HEK293 (cell line): ENCODE measurements around the gene RAB21.

Experiments used
- GLI4 ChIP-seq: fragments of 450-650 bp; formaldehyde crosslinking; IDR thresholded peaks from 2 replicates; pipeline ENCODE4 v1.5.1; 2016; ENCODE audit warnings: missing biosample characterization, missing genetic modification characterization
- KLF1 ChIP-seq: fragments of 450-650 bp; formaldehyde crosslinking; IDR thresholded peaks from 2 replicates; pipeline ENCODE4 v1.5.1; 2016; ENCODE audit warnings: missing biosample characterization, missing genetic modification characterization
- MEIS1 ChIP-seq: sonication (generic); formaldehyde crosslinking; IDR thresholded peaks from 2 replicates; pipeline ENCODE4 v1.8.1; 2022; ENCODE audit warnings: missing genetic modification reagents, mild to moderate bottlenecking, borderline replicate concordance
- MZF1 ChIP-seq: fragments of 450-650 bp; formaldehyde crosslinking; IDR thresholded peaks from 2 replicates; pipeline ENCODE4 v1.5.1; 2017; ENCODE audit warnings: missing biosample characterization, missing genetic modification characterization, borderline replicate concordance
- ZNF16 ChIP-seq: fragments of 450-650 bp; formaldehyde crosslinking; IDR thresholded peaks from 2 replicates; pipeline ENCODE4 v1.5.1; 2016; ENCODE audit warnings: low read depth, missing biosample characterization, missing genetic modification characterization
- ZNF174 ChIP-seq: fragments of 450-650 bp; formaldehyde crosslinking; IDR thresholded peaks from 2 replicates; pipeline ENCODE4 v1.5.0; 2017; ENCODE audit warnings: missing biosample characterization, mild to moderate bottlenecking, missing genetic modification characterization
- ZNF19 ChIP-seq: fragments of 450-650 bp; formaldehyde crosslinking; IDR thresholded peaks from 2 replicates; pipeline ENCODE4; 2016; ENCODE audit warnings: missing biosample characterization, missing genetic modification characterization, low read depth
- ZNF292 ChIP-seq: fragments of 450-650 bp; formaldehyde crosslinking; IDR thresholded peaks from 2 replicates; pipeline ENCODE4 v1.5.1; 2016; ENCODE audit warnings: low read depth, missing biosample characterization, missing genetic modification characterization, borderline replicate concordance
- TF ChIP-seq, protein P1 (sequence below): fragments of 450-650 bp; formaldehyde crosslinking; IDR thresholded peaks from 2 replicates; pipeline ENCODE4 v1.5.1; 2016; ENCODE audit warnings: missing biosample characterization, missing genetic modification characterization
- TF ChIP-seq, protein P2 (sequence below): fragments of 450-650 bp; IDR thresholded peaks from 2 replicates; pipeline ENCODE4 v1.5.1; 2018; ENCODE audit warnings: missing biosample characterization, missing genetic modification characterization
- TF ChIP-seq, protein P3 (sequence below): fragments of 450-650 bp; formaldehyde crosslinking; IDR thresholded peaks from 2 replicates; pipeline ENCODE4 v1.5.1; 2016; ENCODE audit warnings: missing biosample characterization, missing genetic modification characterization
- TF ChIP-seq, protein P4 (sequence below): sonication (generic); formaldehyde crosslinking; IDR thresholded peaks from 2 replicates; pipeline ENCODE4 v1.8.1; 2022; ENCODE audit warnings: mild to moderate bottlenecking, moderate library complexity, missing genetic modification reagents
- TF ChIP-seq, protein P5 (sequence below): IDR thresholded peaks from 2 replicates; pipeline ENCODE4 v1.6.1; 2011; ENCODE audit warnings: mild to moderate bottlenecking, low read depth, low read length, borderline replicate concordance

DNA sequence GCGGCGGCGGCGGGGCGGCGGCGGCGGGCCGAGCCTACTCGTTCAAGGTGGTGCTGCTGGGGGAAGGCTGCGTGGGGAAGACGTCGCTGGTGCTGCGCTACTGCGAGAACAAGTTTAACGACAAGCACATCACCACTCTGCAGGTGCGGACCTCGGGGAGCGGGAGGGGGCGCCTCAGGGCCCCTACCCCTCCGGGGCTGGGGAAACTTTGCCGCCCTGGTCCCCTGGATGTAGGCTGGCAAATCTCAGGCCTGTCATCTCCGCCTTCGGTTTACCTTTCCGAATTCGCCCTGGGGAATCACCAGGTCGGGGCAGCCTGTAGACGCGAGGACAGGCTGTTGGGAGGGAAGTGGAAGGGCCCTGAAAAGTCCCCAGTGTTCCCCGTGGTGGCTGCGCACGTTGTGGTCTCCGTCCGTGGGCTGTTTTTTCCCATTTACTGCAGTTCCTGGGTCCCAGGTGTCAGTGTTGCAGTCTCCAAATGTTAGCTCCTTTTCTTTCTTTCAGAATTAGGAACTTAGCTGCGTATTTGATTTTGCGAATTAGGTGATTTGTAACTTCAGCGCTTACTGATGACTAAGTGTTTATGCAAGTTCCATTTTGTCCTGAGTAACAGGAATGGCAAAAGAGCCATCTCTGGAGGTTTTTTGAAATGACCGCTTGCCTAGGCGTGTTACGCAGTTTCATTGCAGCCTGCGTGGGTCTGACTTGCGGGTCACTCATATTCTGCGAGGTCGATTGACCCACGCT lies 656 bp downstream of the RAB21 start:
- no peak for TF ChIP-seq ZNF19 (tag by site-specific recombination)
- TF ChIP-seq, protein P1, sequence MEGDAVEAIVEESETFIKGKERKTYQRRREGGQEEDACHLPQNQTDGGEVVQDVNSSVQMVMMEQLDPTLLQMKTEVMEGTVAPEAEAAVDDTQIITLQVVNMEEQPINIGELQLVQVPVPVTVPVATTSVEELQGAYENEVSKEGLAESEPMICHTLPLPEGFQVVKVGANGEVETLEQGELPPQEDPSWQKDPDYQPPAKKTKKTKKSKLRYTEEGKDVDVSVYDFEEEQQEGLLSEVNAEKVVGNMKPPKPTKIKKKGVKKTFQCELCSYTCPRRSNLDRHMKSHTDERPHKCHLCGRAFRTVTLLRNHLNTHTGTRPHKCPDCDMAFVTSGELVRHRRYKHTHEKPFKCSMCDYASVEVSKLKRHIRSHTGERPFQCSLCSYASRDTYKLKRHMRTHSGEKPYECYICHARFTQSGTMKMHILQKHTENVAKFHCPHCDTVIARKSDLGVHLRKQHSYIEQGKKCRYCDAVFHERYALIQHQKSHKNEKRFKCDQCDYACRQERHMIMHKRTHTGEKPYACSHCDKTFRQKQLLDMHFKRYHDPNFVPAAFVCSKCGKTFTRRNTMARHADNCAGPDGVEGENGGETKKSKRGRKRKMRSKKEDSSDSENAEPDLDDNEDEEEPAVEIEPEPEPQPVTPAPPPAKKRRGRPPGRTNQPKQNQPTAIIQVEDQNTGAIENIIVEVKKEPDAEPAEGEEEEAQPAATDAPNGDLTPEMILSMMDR (tag by site-specific recombination), result 0 out of 2 replicates have a peak, but pooled peaks have one; percentile 7
- no peak for TF ChIP-seq ZNF174 (tag by site-specific recombination)
- TF ChIP-seq, protein P2, sequence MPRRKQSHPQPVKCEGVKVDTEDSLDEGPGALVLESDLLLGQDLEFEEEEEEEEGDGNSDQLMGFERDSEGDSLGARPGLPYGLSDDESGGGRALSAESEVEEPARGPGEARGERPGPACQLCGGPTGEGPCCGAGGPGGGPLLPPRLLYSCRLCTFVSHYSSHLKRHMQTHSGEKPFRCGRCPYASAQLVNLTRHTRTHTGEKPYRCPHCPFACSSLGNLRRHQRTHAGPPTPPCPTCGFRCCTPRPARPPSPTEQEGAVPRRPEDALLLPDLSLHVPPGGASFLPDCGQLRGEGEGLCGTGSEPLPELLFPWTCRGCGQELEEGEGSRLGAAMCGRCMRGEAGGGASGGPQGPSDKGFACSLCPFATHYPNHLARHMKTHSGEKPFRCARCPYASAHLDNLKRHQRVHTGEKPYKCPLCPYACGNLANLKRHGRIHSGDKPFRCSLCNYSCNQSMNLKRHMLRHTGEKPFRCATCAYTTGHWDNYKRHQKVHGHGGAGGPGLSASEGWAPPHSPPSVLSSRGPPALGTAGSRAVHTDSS (tag by site-specific recombination), result no peak
- TF ChIP-seq KLF1 (tag by site-specific recombination), result no peak
- TF ChIP-seq, protein P3, sequence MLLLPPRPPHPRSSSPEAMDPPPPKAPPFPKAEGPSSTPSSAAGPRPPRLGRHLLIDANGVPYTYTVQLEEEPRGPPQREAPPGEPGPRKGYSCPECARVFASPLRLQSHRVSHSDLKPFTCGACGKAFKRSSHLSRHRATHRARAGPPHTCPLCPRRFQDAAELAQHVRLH, result no peak
- no peak for TF ChIP-seq MZF1
- TF ChIP-seq, protein P4, sequence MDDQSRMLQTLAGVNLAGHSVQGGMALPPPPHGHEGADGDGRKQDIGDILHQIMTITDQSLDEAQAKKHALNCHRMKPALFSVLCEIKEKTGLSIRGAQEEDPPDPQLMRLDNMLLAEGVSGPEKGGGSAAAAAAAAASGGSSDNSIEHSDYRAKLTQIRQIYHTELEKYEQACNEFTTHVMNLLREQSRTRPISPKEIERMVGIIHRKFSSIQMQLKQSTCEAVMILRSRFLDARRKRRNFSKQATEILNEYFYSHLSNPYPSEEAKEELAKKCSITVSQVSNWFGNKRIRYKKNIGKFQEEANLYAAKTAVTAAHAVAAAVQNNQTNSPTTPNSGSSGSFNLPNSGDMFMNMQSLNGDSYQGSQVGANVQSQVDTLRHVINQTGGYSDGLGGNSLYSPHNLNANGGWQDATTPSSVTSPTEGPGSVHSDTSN (CRISPR knock-in tag), result no peak
- TF ChIP-seq ZNF292, result no peak
- TF ChIP-seq GLI4 (tag by site-specific recombination), result no peak
- TF ChIP-seq, protein P5, sequence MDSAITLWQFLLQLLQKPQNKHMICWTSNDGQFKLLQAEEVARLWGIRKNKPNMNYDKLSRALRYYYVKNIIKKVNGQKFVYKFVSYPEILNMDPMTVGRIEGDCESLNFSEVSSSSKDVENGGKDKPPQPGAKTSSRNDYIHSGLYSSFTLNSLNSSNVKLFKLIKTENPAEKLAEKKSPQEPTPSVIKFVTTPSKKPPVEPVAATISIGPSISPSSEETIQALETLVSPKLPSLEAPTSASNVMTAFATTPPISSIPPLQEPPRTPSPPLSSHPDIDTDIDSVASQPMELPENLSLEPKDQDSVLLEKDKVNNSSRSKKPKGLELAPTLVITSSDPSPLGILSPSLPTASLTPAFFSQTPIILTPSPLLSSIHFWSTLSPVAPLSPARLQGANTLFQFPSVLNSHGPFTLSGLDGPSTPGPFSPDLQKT, result no peak
- no peak for TF ChIP-seq MEIS1 (CRISPR knock-in tag)
- no peak for TF ChIP-seq ZNF16 (tag by site-specific recombination)
